GM23338 (cell line): ENCODE data around the gene LINGO1.

Source experiments
- CREB1 ChIP-seq: fragments of 250-450 bp; sonication (Bioruptor Pico); IDR thresholded peaks from 2 replicates; pipeline ENCODE4 v1.5.0; 2020; ENCODE audit warnings: low read depth, mild to moderate bottlenecking, moderate library complexity
- ETS1 ChIP-seq: IDR thresholded peaks from 2 replicates; pipeline ENCODE4 v1.6.1; 2016; ENCODE audit warnings: antibody characterized with exemption
- EZH2 ChIP-seq: fragments of 200-600 bp; sonication (generic); IDR thresholded peaks from one replicate; pipeline ENCODE4 v1.8.0; 2017; ENCODE audit warnings: antibody characterized with exemption, mild to moderate bottlenecking, low read depth; ENCODE audit not compliant: unreplicated experiment
- EZH2phosphoT487 ChIP-seq: fragments of 200-600 bp; sonication (generic); IDR thresholded peaks from one replicate; pipeline ENCODE4 v1.8.1; 2018; ENCODE audit warnings: antibody characterized with exemption; ENCODE audit not compliant: unreplicated experiment
- JUNB ChIP-seq: IDR thresholded peaks from one replicate; pipeline ENCODE4 v1.6.1; 2016; ENCODE audit warnings: antibody characterized with exemption; ENCODE audit not compliant: unreplicated experiment
- NANOG ChIP-seq: IDR thresholded peaks from 2 replicates; pipeline ENCODE4 v1.6.1; 2016; ENCODE audit warnings: antibody characterized with exemption, borderline replicate concordance
- POLR2AphosphoS5 ChIP-seq: IDR thresholded peaks from 2 replicates; pipeline ENCODE4 v1.6.1; 2016; ENCODE audit warnings: antibody characterized with exemption, low read depth
- REST ChIP-seq: IDR thresholded peaks from one replicate; pipeline ENCODE4 v1.6.1; 2018; ENCODE audit warnings: antibody characterized with exemption; ENCODE audit not compliant: unreplicated experiment
- STAT1 ChIP-seq: IDR thresholded peaks from one replicate; pipeline ENCODE4 v1.6.1; 2016; ENCODE audit warnings: antibody characterized with exemption; ENCODE audit not compliant: unreplicated experiment
- TF ChIP-seq, protein P1 (sequence below), 2 experiments: fragments of 200-600 bp in 1 of 2; sonication (generic) in 1 of 2; conservative IDR thresholded peaks; 2 replicates each; pipeline versions ENCODE4 v1.5.1 to v1.6.1; 2016 to 2017; ENCODE audit warnings: antibody characterized with exemption in 2 of 2, low read depth in 2 of 2, mild to moderate bottlenecking in 2 of 2, moderate library complexity in 1 of 2

- TF ChIP-seq, protein P1, sequence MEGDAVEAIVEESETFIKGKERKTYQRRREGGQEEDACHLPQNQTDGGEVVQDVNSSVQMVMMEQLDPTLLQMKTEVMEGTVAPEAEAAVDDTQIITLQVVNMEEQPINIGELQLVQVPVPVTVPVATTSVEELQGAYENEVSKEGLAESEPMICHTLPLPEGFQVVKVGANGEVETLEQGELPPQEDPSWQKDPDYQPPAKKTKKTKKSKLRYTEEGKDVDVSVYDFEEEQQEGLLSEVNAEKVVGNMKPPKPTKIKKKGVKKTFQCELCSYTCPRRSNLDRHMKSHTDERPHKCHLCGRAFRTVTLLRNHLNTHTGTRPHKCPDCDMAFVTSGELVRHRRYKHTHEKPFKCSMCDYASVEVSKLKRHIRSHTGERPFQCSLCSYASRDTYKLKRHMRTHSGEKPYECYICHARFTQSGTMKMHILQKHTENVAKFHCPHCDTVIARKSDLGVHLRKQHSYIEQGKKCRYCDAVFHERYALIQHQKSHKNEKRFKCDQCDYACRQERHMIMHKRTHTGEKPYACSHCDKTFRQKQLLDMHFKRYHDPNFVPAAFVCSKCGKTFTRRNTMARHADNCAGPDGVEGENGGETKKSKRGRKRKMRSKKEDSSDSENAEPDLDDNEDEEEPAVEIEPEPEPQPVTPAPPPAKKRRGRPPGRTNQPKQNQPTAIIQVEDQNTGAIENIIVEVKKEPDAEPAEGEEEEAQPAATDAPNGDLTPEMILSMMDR (conservative IDR thresholded peaks at IDR 0.05; ENCODE audit: low read depth in 2 of 2), result no peak
- TF ChIP-seq EZH2 (no peak), POLR2AphosphoS5 (no peak), JUNB (no peak), EZH2phosphoT487 (no peak), REST (no peak), ETS1 (no peak), NANOG (no peak), STAT1 (no peak), CREB1 (no peak)
Measured at GRCh38 chr15:77643764-77644163, 11.1 kb upstream of the LINGO1 start.
